Neural crest cell (in vitro differentiated cells): ENCODE measurements around the gene ICAM1. TPM values are rescaled to one million over a fixed set of nuclear protein-coding genes. Genes with fewer than 3 reads are reported as not detected.

ENCODE experiments used
- DNase-seq: peaks from one replicate; pipeline ENCODE4 v3.0.0; 2021; ENCODE audit warnings: low read depth, mixed read lengths, low spot score
- H3K27ac Mint-ChIP-seq: one replicate; pipeline ENCODE4 v1.8.0; 2021; ENCODE audit warnings: mild to moderate bottlenecking, mixed read lengths; ENCODE audit not compliant: unreplicated experiment
- H3K27me3 Mint-ChIP-seq: 2 replicates; pipeline ENCODE4 v1.8.0; 2021; ENCODE audit warnings: low read depth, mild to moderate bottlenecking, mixed read lengths
- H3K36me3 Mint-ChIP-seq: 2 replicates; pipeline ENCODE4 v1.8.0; 2021; ENCODE audit warnings: low read depth, mild to moderate bottlenecking, mixed read lengths
- H3K4me1 Mint-ChIP-seq: 2 replicates; pipeline ENCODE4 v1.8.0; 2021; ENCODE audit warnings: mixed read lengths
- H3K4me3 Mint-ChIP-seq: one replicate; pipeline ENCODE4 v1.8.0; 2021; ENCODE audit warnings: mild to moderate bottlenecking, mixed read lengths
- H3K9me3 Mint-ChIP-seq: 2 replicates; pipeline ENCODE4 v1.8.0; 2021; ENCODE audit warnings: mixed read lengths
- total RNA-seq: library from RNA; stranded (reverse); gene quantifications from 2 replicates; pipeline ENCODE4 v1.2.1, GENCODE V29; 2021
- TF ChIP-seq, protein P1 (sequence below): fragments of 200-600 bp; sonication (generic); conservative IDR thresholded peaks from 2 replicates; pipeline ENCODE4 v1.5.0; 2021; ENCODE audit warnings: antibody characterized with exemption, mild to moderate bottlenecking

ICAM1 gene
- total RNA-seq, 1 donor from 2014 or later, result 0.23 TPM

DNA sequence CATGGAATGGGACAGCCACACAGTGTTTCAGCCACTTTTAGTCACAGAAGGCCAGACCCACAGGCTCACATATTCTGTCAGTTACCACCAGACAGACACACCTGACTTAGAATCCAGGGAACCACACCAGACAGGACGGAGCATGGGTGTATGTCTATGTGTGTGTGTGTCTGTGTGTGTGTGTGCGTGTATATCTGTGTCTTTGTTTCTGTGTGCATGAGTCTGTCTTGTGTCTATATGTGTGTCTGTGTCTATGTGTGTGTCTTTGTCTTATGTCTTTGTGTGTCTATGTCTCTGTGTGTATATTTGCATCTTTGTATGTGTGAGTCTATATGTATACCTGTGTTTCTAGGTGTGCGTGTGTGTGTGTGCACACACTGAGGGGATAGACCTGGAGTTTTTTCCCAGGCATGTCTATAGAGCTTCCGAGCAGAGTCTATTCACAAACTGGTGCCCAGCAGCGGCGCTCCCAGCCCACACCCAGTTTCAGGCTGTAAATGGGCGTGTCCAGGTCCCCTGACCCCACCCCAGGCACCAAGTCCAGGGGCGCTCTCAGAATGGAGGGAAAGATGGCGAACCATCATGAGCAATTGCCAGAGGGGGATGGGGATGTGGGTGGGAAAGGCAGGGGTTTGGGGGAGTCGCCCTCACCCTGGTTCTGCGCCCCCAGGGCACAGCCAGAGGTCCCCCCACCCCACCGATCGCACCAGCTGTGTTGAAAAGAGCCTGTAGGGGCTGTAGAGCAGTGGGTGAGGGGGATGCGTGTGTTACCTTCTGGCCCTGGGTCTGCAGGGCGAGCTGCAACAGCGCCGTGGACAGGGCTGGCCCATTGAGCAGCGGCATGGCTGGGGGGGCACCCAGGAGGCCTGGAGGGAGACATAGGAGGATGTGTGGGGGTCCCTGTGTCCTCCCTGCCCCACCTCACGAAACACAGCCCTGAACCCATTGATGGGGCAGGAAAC, 51.2 kb downstream of the ICAM1 start:
- Mint-ChIP-seq H3K4me1 (no peaks in the 10 kb centered on the region), H3K27ac (no peak overlapping the region), H3K9me3 (no peaks in the 10 kb centered on the region), H3K4me3 (peak overlapping the region; percentile 44), H3K27me3 (no peaks in the 10 kb centered on the region), H3K36me3 (peaks cover 5% of the 10 kb centered on the region)
- TF ChIP-seq, protein P1, sequence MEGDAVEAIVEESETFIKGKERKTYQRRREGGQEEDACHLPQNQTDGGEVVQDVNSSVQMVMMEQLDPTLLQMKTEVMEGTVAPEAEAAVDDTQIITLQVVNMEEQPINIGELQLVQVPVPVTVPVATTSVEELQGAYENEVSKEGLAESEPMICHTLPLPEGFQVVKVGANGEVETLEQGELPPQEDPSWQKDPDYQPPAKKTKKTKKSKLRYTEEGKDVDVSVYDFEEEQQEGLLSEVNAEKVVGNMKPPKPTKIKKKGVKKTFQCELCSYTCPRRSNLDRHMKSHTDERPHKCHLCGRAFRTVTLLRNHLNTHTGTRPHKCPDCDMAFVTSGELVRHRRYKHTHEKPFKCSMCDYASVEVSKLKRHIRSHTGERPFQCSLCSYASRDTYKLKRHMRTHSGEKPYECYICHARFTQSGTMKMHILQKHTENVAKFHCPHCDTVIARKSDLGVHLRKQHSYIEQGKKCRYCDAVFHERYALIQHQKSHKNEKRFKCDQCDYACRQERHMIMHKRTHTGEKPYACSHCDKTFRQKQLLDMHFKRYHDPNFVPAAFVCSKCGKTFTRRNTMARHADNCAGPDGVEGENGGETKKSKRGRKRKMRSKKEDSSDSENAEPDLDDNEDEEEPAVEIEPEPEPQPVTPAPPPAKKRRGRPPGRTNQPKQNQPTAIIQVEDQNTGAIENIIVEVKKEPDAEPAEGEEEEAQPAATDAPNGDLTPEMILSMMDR, result no peak
- no peak for DNase-seq

GRCh38 chr19:10325732-10326131, 54.8 kb downstream of the ICAM1 start:
- Mint-ChIP-seq H3K27me3 (no peaks in the 10 kb centered on the region), H3K4me3 (peak overlapping the region; percentile 19), H3K9me3 (no peaks in the 10 kb centered on the region), H3K36me3 (peaks cover 3% of the 10 kb centered on the region), H3K4me1 (no peaks in the 10 kb centered on the region), H3K27ac (no peak overlapping the region)
- DNase-seq, result no peak
- TF ChIP-seq, protein P1, result no peak

- no peak overlapping the region for H3K27ac Mint-ChIP-seq
- no peaks in the 10 kb centered on the region for H3K27me3 Mint-ChIP-seq
- H3K4me1 Mint-ChIP-seq, result peaks cover 8% of the 10 kb centered on the region
- TF ChIP-seq, protein P1, result no peak
- H3K36me3 Mint-ChIP-seq, result peaks cover 3% of the 10 kb centered on the region
- no peaks in the 10 kb centered on the region for H3K9me3 Mint-ChIP-seq
- peak overlapping the region; percentile 34 for H3K4me3 Mint-ChIP-seq
- DNase-seq, result no peak
Measured at GRCh38 chr19:10327793-10328192, 56.9 kb downstream of the ICAM1 start.

- H3K36me3 Mint-ChIP-seq, result peaks cover 3% of the 10 kb centered on the region
- DNase-seq, result no peak
- H3K4me1 Mint-ChIP-seq, result peaks cover 18% of the 10 kb centered on the region
- TF ChIP-seq, protein P1, result no peak
- no peaks in the 10 kb centered on the region for H3K27me3 Mint-ChIP-seq
- no peak overlapping the region for H3K27ac Mint-ChIP-seq
- no peaks in the 10 kb centered on the region for H3K9me3 Mint-ChIP-seq
- peak overlapping the region; percentile 34 for H3K4me3 Mint-ChIP-seq
Measured at GRCh38 chr19:10328558-10329429, 57.9 kb downstream of the ICAM1 start.

DNA sequence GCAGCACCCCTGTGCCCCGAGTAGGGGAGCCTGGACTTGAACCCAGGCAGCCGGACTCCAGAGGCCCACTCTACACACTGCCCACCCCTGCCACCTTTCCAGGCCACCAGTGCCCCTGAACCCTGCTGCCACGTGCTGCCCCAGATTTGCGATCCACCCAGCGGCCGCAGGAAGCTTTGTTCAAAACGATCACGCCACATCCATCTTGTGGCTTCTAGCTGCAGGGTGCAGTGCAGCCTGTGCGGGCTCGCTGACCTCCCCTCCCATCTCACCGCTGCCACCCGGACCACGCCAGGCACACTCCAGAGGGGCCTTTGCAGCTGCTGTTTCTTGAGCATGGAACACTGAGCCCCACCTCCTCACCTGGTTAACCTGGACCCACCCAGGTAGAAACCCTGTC, 58.6 kb downstream of the ICAM1 start:
- Mint-ChIP-seq H3K4me1 (peaks cover 26% of the 10 kb centered on the region), H3K27me3 (no peaks in the 10 kb centered on the region), H3K27ac (no peak overlapping the region), H3K36me3 (peaks cover 3% of the 10 kb centered on the region), H3K4me3 (peak overlapping the region; percentile 19), H3K9me3 (no peaks in the 10 kb centered on the region)
- TF ChIP-seq, protein P1, result no peak
- no peak for DNase-seq
